H9 (cell line): ENCODE results near the gene PRDX1. TPM values are rescaled to one million over a fixed set of nuclear protein-coding genes. Genes with fewer than 3 reads are reported as not detected.
A peak's percentile ranks its signal among the peaks of the same experiment; 100 is the strongest.

ENCODE experiments used
- DNase-seq: peaks from one replicate; pipeline ENCODE4 v3.0.0-alpha.2; 2017
- H2AFZ ChIP-seq: one replicate; pipeline ENCODE4 v1.6.1; 2013; ENCODE audit warnings: mild to moderate bottlenecking, low read length, control low read depth, moderate library complexity
- H2AK5ac ChIP-seq: 2 replicates; pipeline ENCODE4 v1.6.1; 2013; ENCODE audit warnings: low read length, control low read depth, mixed read lengths; ENCODE audit not compliant: insufficient read length
- H2BK120ac ChIP-seq: one replicate; pipeline ENCODE4 v1.6.1; 2013; ENCODE audit warnings: low read depth, mild to moderate bottlenecking, low read length, control low read depth, inconsistent platforms; ENCODE audit not compliant: poor library complexity, severe bottlenecking
- H2BK12ac ChIP-seq: 2 replicates; pipeline ENCODE4 v1.6.1; 2013; ENCODE audit warnings: low read length, control low read depth, mixed read lengths, low read depth; ENCODE audit not compliant: insufficient read length
- H2BK15ac ChIP-seq: 2 replicates; pipeline ENCODE4 v1.6.1; 2013; ENCODE audit warnings: low read depth, low read length, control low read depth
- H2BK20ac ChIP-seq: one replicate; pipeline ENCODE4 v1.6.1; 2013; ENCODE audit warnings: low read depth, mild to moderate bottlenecking, low read length, control low read depth, inconsistent platforms; ENCODE audit not compliant: poor library complexity, severe bottlenecking
- H2BK5ac ChIP-seq: 2 replicates; pipeline ENCODE4 v1.6.1; 2013; ENCODE audit warnings: low read length, control low read depth, mixed read lengths; ENCODE audit not compliant: insufficient read length
- H3K14ac ChIP-seq: 2 replicates; pipeline ENCODE4 v1.6.1; 2013; ENCODE audit warnings: low read length, control low read depth; ENCODE audit not compliant: insufficient read depth
- H3K18ac ChIP-seq: 2 replicates; pipeline ENCODE4 v1.6.1; 2013; ENCODE audit warnings: low read depth, mild to moderate bottlenecking, mixed read lengths, low read length, control low read depth; ENCODE audit not compliant: insufficient read length
- H3K23ac ChIP-seq: 2 replicates; pipeline ENCODE4 v1.6.1; 2013; ENCODE audit warnings: low read length, control low read depth, mixed read lengths, low read depth; ENCODE audit not compliant: insufficient read length
- H3K23me2 ChIP-seq: 2 replicates; pipeline ENCODE4 v1.6.1; 2013; ENCODE audit warnings: low read depth, mild to moderate bottlenecking, mixed read lengths, low read length, control low read depth; ENCODE audit not compliant: insufficient read length, poor library complexity, severe bottlenecking
- H3K27ac ChIP-seq: 2 replicates; pipeline ENCODE4 v1.5.1; 2013; ENCODE audit warnings: low read length, control low read depth, mixed read lengths, low read depth; ENCODE audit not compliant: insufficient read length
- H3K27me3 ChIP-seq: 2 replicates; pipeline ENCODE4 v1.6.1; 2013; ENCODE audit warnings: low read length, control low read depth, inconsistent platforms; ENCODE audit not compliant: insufficient read depth
- H3K4ac ChIP-seq: 2 replicates; pipeline ENCODE4 v1.6.1; 2013; ENCODE audit warnings: low read depth, mild to moderate bottlenecking, control low read depth, inconsistent platforms, low read length, moderate library complexity
- H3K4me1 ChIP-seq: 2 replicates; pipeline ENCODE4 v1.6.1; 2013; ENCODE audit warnings: low read length, control low read depth, inconsistent platforms; ENCODE audit not compliant: insufficient read depth
- H3K4me2 ChIP-seq: 2 replicates; pipeline ENCODE4 v1.6.1; 2013; ENCODE audit warnings: low read length, control low read depth, mixed read lengths; ENCODE audit not compliant: insufficient read length, insufficient read depth
- H3K56ac ChIP-seq: 2 replicates; pipeline ENCODE4 v1.6.1; 2013; ENCODE audit warnings: low read depth, mild to moderate bottlenecking, mixed read lengths, low read length, control low read depth; ENCODE audit not compliant: insufficient read length
- H3K79me1 ChIP-seq: 2 replicates; pipeline ENCODE4 v1.6.1; 2013; ENCODE audit warnings: low read depth, mild to moderate bottlenecking, moderate library complexity, low read length, control low read depth, inconsistent platforms; ENCODE audit not compliant: insufficient read depth, poor library complexity, severe bottlenecking
- H3K79me2 ChIP-seq: 2 replicates; pipeline ENCODE4 v1.6.1; 2013; ENCODE audit warnings: low read length, control low read depth, inconsistent platforms; ENCODE audit not compliant: insufficient read depth
- H3K9ac ChIP-seq: 2 replicates; pipeline ENCODE4 v1.6.1; 2013; ENCODE audit warnings: low read length, control low read depth, mixed read lengths; ENCODE audit not compliant: insufficient read length; ENCODE audit errors: extremely low read depth
- H3K9me3 ChIP-seq: one replicate; pipeline ENCODE4 v1.6.1; 2013; ENCODE audit warnings: low read depth, low read length, inconsistent platforms; ENCODE audit not compliant: control insufficient read depth
- H3T11ph ChIP-seq: one replicate; pipeline ENCODE4 v1.6.1; 2013; ENCODE audit warnings: mild to moderate bottlenecking, low read length, control low read depth, inconsistent platforms
- H4K20me1 ChIP-seq: one replicate; pipeline ENCODE4 v1.6.1; 2013; ENCODE audit not compliant: control insufficient read depth, insufficient read length, insufficient read depth
- H4K5ac ChIP-seq: 2 replicates; pipeline ENCODE4 v1.6.1; 2013; ENCODE audit warnings: low read depth, mild to moderate bottlenecking, mixed read lengths, low read length, control low read depth; ENCODE audit not compliant: insufficient read length
- H4K8ac ChIP-seq: replicated peaks from 2 replicates; pipeline ENCODE4 v1.6.1; 2013; ENCODE audit warnings: low read length, control low read depth, mixed read lengths, low read depth; ENCODE audit not compliant: insufficient read length
- H4K91ac ChIP-seq: 2 replicates; pipeline ENCODE4 v1.6.1; 2013; ENCODE audit warnings: low read depth, mild to moderate bottlenecking, moderate library complexity, mixed read lengths, low read length, control low read depth; ENCODE audit not compliant: insufficient read length
- H3K27ac Mint-ChIP-seq, 3 experiments: 2 replicates in 2 of 3; 3 replicates in 1 of 3; pipeline ENCODE4 v1.8.0; 2020 to 2021; ENCODE audit warnings: mixed read lengths in 3 of 3, mild to moderate bottlenecking in 1 of 3, moderate library complexity in 1 of 3
- H3K27me3 Mint-ChIP-seq: 2 replicates; pipeline ENCODE4 v1.8.0; 2021; ENCODE audit warnings: low read depth, mild to moderate bottlenecking, moderate library complexity, mixed read lengths
- H3K36me3 Mint-ChIP-seq, 3 experiments: 2 replicates in 2 of 3; 3 replicates in 1 of 3; pipeline ENCODE4 v1.8.0; 2020 to 2021; ENCODE audit warnings: low read depth in 3 of 3, mixed read lengths in 3 of 3; ENCODE audit not compliant: insufficient read depth in 1 of 3
- H3K4me1 Mint-ChIP-seq, 2 experiments: 2 replicates each; pipeline ENCODE4 v1.8.0; 2020; ENCODE audit warnings: mixed read lengths in 2 of 2
- H3K4me3 Mint-ChIP-seq, 2 experiments: 2 replicates in 1 of 2; 3 replicates in 1 of 2; pipeline ENCODE4 v1.8.0; 2020 to 2021; ENCODE audit warnings: mild to moderate bottlenecking in 2 of 2, mixed read lengths in 2 of 2, moderate library complexity in 1 of 2
- H3K9me3 Mint-ChIP-seq, 2 experiments: 2 replicates in 1 of 2; 3 replicates in 1 of 2; pipeline ENCODE4 v1.8.0; 2020; ENCODE audit warnings: mild to moderate bottlenecking in 2 of 2, mixed read lengths in 2 of 2, moderate library complexity in 1 of 2
- WGBS: extraction: QIAGEN DNeasy Blood & Tissue Kit; methylation state at CpG from one replicate; pipeline ENCODE4 v1.1.7; 2013; ENCODE audit warnings: missing lambda C conversion rate, low lambda C conversion rate, mixed read lengths; ENCODE audit not compliant: insufficient read length; ENCODE audit errors: extremely low coverage; 5-methylcytosine and 5-hydroxymethylcytosine counted together
- total RNA-seq: library from RNA; stranded (reverse); gene quantifications from 2 replicates; pipeline ENCODE4 v1.2.1, GENCODE V29; 2021
- TF ChIP-seq, protein P1 (sequence below): fragments of 200-600 bp; sonication (generic); conservative IDR thresholded peaks from 3 replicates; pipeline ENCODE4 v1.8.0; 2021; ENCODE audit warnings: antibody characterized with exemption, mild to moderate bottlenecking

PRDX1 gene
- total RNA-seq, 1 experiment from 2014 or later, result 1,003 TPM

- Histone ChIP-seq H3K18ac (no peak overlapping the region), H2BK20ac (no peak overlapping the region), H2AK5ac (no peak overlapping the region), H3K9ac (no peak overlapping the region), H2BK15ac (no peak overlapping the region), H2BK5ac (no peak overlapping the region), H2AFZ (no peak overlapping the region), H3K27ac (no peak overlapping the region), H2BK120ac (no peak overlapping the region), H3K79me2 (no peaks in the 10 kb centered on the region), H3K23ac (no peak overlapping the region), H2BK12ac (no peak overlapping the region), H3K27me3 (no peaks in the 10 kb centered on the region), H4K20me1 (no peaks in the 10 kb centered on the region), H3K56ac (no peak overlapping the region), H3K4ac (no peak overlapping the region), H3K9me3 (no peaks in the 10 kb centered on the region), H3T11ph (no peak overlapping the region), H3K23me2 (no peaks in the 10 kb centered on the region), H4K5ac (no peak overlapping the region), H3K4me2 (no peak overlapping the region), H3K4me1 (0 out of 2 replicates have a peak, but pooled peaks cover 2% of the 10 kb centered on the region), H4K91ac (no peak overlapping the region), H3K14ac (no peak overlapping the region), H4K8ac (no peak overlapping the region), H3K79me1 (no peaks in the 10 kb centered on the region)
- Mint-ChIP-seq H3K9me3 (no peaks in the 10 kb centered on the region), H3K36me3 (peaks cover 29 to 61% (median 41%) of the 10 kb centered on the region in 3 experiments; a peak in 6 of 7 replicates), H3K4me1 (peaks cover 22 to 23% of the 10 kb centered on the region in 2 experiments), H3K27ac (peak overlapping the region in 1 of 3 experiments; percentile 73; a peak in 2 of 7 replicates), H3K4me3 (no peak overlapping the region), H3K27me3 (no peaks in the 10 kb centered on the region)
- TF ChIP-seq, protein P1, sequence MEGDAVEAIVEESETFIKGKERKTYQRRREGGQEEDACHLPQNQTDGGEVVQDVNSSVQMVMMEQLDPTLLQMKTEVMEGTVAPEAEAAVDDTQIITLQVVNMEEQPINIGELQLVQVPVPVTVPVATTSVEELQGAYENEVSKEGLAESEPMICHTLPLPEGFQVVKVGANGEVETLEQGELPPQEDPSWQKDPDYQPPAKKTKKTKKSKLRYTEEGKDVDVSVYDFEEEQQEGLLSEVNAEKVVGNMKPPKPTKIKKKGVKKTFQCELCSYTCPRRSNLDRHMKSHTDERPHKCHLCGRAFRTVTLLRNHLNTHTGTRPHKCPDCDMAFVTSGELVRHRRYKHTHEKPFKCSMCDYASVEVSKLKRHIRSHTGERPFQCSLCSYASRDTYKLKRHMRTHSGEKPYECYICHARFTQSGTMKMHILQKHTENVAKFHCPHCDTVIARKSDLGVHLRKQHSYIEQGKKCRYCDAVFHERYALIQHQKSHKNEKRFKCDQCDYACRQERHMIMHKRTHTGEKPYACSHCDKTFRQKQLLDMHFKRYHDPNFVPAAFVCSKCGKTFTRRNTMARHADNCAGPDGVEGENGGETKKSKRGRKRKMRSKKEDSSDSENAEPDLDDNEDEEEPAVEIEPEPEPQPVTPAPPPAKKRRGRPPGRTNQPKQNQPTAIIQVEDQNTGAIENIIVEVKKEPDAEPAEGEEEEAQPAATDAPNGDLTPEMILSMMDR, result no peak
- WGBS, result no CpG with 5 or more reads among the region's 4 CpGs
- no peak for DNase-seq
Observed at GRCh38 chr1:45569571-45569961, 47.9 kb upstream of the PRDX1 start.
